OCI-LY7 (cell line): ENCODE results near the gene TRIM46.

Experiments
- CTCF ChIP-seq: fragments of 200-600 bp; sonication (generic); conservative IDR thresholded peaks from 2 replicates; pipeline ENCODE4 v1.5.1; 2014; ENCODE audit warnings: mild to moderate bottlenecking, antibody characterized with exemption, low read length, moderate library complexity, mixed read lengths
- EZH2phosphoT487 ChIP-seq: fragments of 200-600 bp; sonication (generic); IDR thresholded peaks from 2 replicates; pipeline ENCODE4 v1.6.1; 2018; ENCODE audit warnings: low read depth, borderline replicate concordance, mild to moderate bottlenecking, mixed run types, antibody characterized with exemption, low read length, moderate library complexity, mixed read lengths

- TF ChIP-seq CTCF (no peak), EZH2phosphoT487 (no peak)
These were observed 48.9 kb upstream of the TRIM46 start for GRCh38 chr1:155124503-155125463.
